Calu3 (cell line): ENCODE data around the gene GTPBP6. TPM values are rescaled to one million over a fixed set of nuclear protein-coding genes. Genes with fewer than 3 reads are reported as not detected.
"Not testable (repeated sequence)": the region's sequence is repeated elsewhere in the genome, so short reads cannot be mapped to it uniquely, and the experiment has no call there.

ENCODE experiments used
- BruUV-seq: library from RNA; stranded (reverse); fragments of 400-500 nt; replicated peaks from 2 replicates; lab custom pipeline; 2021; lab: Mats Ljungman, UMichigan
- CTCF ChIA-PET: fragments of 300-600 bp; sonication (Branson Sonifier 250); formaldehyde crosslinking; loops from one replicate; lab custom pipeline; 2022; ENCODE audit warnings: antibody characterized with exemption; lab: Charles Lee
- DNase-seq: peaks from one replicate; pipeline ENCODE4 v3.0.0; 2022
- H3K27ac Mint-ChIP-seq: one replicate; pipeline ENCODE4 v1.8.0; 2022; ENCODE audit warnings: mixed read lengths; ENCODE audit not compliant: unreplicated experiment
- H3K27me3 Mint-ChIP-seq: one replicate; pipeline ENCODE4 v1.8.0; 2022; ENCODE audit warnings: mixed read lengths; ENCODE audit not compliant: unreplicated experiment
- H3K36me3 Mint-ChIP-seq: one replicate; pipeline ENCODE4 v1.8.0; 2022; ENCODE audit warnings: mild to moderate bottlenecking, moderate library complexity, mixed read lengths; ENCODE audit not compliant: insufficient read depth, unreplicated experiment
- H3K4me1 Mint-ChIP-seq: one replicate; pipeline ENCODE4 v1.8.0; 2022; ENCODE audit warnings: mild to moderate bottlenecking, low read depth, mixed read lengths; ENCODE audit not compliant: unreplicated experiment
- H3K4me3 Mint-ChIP-seq: one replicate; pipeline ENCODE4 v1.8.0; 2022; ENCODE audit warnings: mild to moderate bottlenecking, low read depth, moderate library complexity, mixed read lengths; ENCODE audit not compliant: unreplicated experiment
- H3K9me3 Mint-ChIP-seq: one replicate; pipeline ENCODE4 v1.8.0; 2022; ENCODE audit warnings: low read depth, mixed read lengths; ENCODE audit not compliant: unreplicated experiment
- CTCF ChIP-seq: fragments of 200-600 bp; IDR thresholded peaks from one replicate; pipeline ENCODE4 v1.8.0; 2022; ENCODE audit warnings: antibody characterized with exemption; ENCODE audit not compliant: unreplicated experiment
- intact Hi-C: fragments of 100-400 bp; cut with micrococcal nuclease; formaldehyde crosslinking; loops from one replicate; pipeline ENCODE4 v1.10.0; 2022; ENCODE audit not compliant: unreplicated experiment
- total RNA-seq: library from RNA; stranded (reverse); gene quantifications from 2 replicates; pipeline ENCODE4 v1.2.3, GENCODE V29; 2022

Gene GTPBP6
- total RNA-seq, 1 experiment from 2014 or later, result 32.9 TPM

- no peak for TF ChIP-seq CTCF
- CTCF ChIA-PET, result no interaction called here
- H3K27ac Mint-ChIP-seq, result no peak overlapping the region
- peaks cover 13% of the 10 kb centered on the region for H3K36me3 Mint-ChIP-seq
- no peaks in the 10 kb centered on the region for H3K4me1 Mint-ChIP-seq
- H3K27me3 Mint-ChIP-seq, result no peaks in the 10 kb centered on the region
- intact Hi-C loops, result no loop called here
- H3K4me3 Mint-ChIP-seq, result no peak overlapping the region
- no peak for DNase-seq
- peaks cover 3% of the 10 kb centered on the region for H3K9me3 Mint-ChIP-seq
- BruUV-seq, result no TSS peak
These were observed 33.6 kb upstream of the GTPBP6 start for GRCh38 chrX:352181-352580.

- no peak overlapping the region for H3K4me3 Mint-ChIP-seq
- H3K27me3 Mint-ChIP-seq, result no peaks in the 10 kb centered on the region
- intact Hi-C loops, result no loop called here
- DNase-seq, result no peak
- BruUV-seq, result no TSS peak
- H3K4me1 Mint-ChIP-seq, result no peaks in the 10 kb centered on the region
- H3K36me3 Mint-ChIP-seq, result peaks cover 11% of the 10 kb centered on the region
- no peak overlapping the region for H3K27ac Mint-ChIP-seq
- no peak for TF ChIP-seq CTCF
- H3K9me3 Mint-ChIP-seq, result peaks cover 3% of the 10 kb centered on the region
- CTCF ChIA-PET, result no interaction called here
These were observed 33.1 kb upstream of the GTPBP6 start for GRCh38 chrX:351736-352135.

- peaks cover 11% of the 10 kb centered on the region for H3K36me3 Mint-ChIP-seq
- H3K4me3 Mint-ChIP-seq, DNase-seq, H3K9me3 Mint-ChIP-seq, intact Hi-C loops, H3K4me1 Mint-ChIP-seq, BruUV-seq, CTCF ChIA-PET, H3K27me3 Mint-ChIP-seq, H3K27ac Mint-ChIP-seq: not testable (repeated sequence)
These were observed 32.7 kb upstream of the GTPBP6 start for GRCh38 chrX:351324-351641.

GRCh38 chrX:350534-351323 is 32.1 kb upstream of the GTPBP6 start:
- Mint-ChIP-seq H3K36me3 (peaks cover 9% of the 10 kb centered on the region), H3K27me3 (no peaks in the 10 kb centered on the region), H3K4me1 (no peaks in the 10 kb centered on the region), H3K27ac (no peak overlapping the region), H3K9me3 (peaks cover 3% of the 10 kb centered on the region), H3K4me3 (no peak overlapping the region)
- no TSS peak for BruUV-seq
- intact Hi-C loops, result no loop called here
- DNase-seq, result no peak
- no peak for TF ChIP-seq CTCF
- CTCF ChIA-PET, result no interaction called here

GRCh38 chrX:350148-350533 is 31.5 kb upstream of the GTPBP6 start:
- CTCF ChIA-PET, result no interaction called here
- H3K27ac Mint-ChIP-seq, result no peak overlapping the region
- no peak for DNase-seq
- no peak overlapping the region for H3K4me3 Mint-ChIP-seq
- no peaks in the 10 kb centered on the region for H3K27me3 Mint-ChIP-seq
- no TSS peak for BruUV-seq
- H3K4me1 Mint-ChIP-seq, result no peaks in the 10 kb centered on the region
- H3K36me3 Mint-ChIP-seq, result peaks cover 6% of the 10 kb centered on the region
- peaks cover 3% of the 10 kb centered on the region for H3K9me3 Mint-ChIP-seq
- intact Hi-C loops, result no loop called here
- TF ChIP-seq CTCF, result no peak
